ENCODE data around the gene DNM2. TPM values are rescaled to one million over a fixed set of nuclear protein-coding genes. Genes with fewer than 3 reads are reported as not detected.
"Not testable (repeated sequence)": the region's sequence is repeated elsewhere in the genome, so short reads cannot be mapped to it uniquely, and the experiment has no call there.

Gene DNM2
- total RNA-seq, 2 experiments from 2014 or later = 279 to 286 TPM

DNA sequence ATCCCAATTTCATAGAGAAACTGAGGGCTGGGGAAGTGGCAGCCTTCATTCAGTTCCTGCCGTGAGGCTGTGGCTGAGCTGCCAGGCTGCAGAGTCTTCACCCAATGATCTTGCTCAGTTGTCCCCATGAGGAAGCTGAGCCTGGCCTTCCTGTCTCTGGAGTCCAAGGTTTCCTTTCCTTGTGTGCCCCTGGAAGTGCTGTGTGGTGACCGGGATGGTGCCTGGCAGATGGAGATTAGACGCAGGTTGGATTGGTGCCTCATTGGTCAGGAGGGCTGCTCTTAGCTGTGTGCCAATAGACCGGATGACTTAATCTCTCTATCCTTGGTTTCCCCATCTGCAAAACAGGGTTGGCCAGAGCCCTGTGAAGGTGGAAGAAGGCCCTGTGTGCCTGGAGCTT, 24.6 kb downstream of the DNM2 start:
- Histone ChIP-seq H3K4me1 (ENCODE audit: insufficient read depth, low read length) (peaks cover 53% of the 10 kb centered on the region), H3K27me3 (ENCODE audit: control insufficient read depth in 1 of 2, insufficient read depth in 2 of 2, low read length in 2 of 2) (no peaks in the 10 kb centered on the region), H3K36me3 (ENCODE audit: insufficient read depth, low read length) (peaks cover 3% of the 10 kb centered on the region), H3K4me3 (ENCODE audit: low read length) (no peak overlapping the region), H3K9me3 (ENCODE audit: control insufficient read depth in 1 of 2, insufficient read depth in 1 of 2, low read length in 2 of 2) (peaks cover 0 to 4% of the 10 kb centered on the region in 2 experiments), H3K27ac (ENCODE audit: low read depth in 1 of 2, low read length in 2 of 2) (no peak overlapping the region)
- CTCF ChIA-PET = interaction anchor here (1.0 kb wide), 1 partner anchor 11 kb away, joined by 3 read pairs; no protein-coding TSS in a partner anchor
- H3K36me3 Mint-ChIP-seq (ENCODE audit: low read depth) = peaks cover 40% of the 10 kb centered on the region
- intact Hi-C loops (cut with DNase I, micrococcal nuclease) = no loop called here
- no peaks in the 10 kb centered on the region for H3K27me3 Mint-ChIP-seq
- TF ChIP-seq, protein P1, sequence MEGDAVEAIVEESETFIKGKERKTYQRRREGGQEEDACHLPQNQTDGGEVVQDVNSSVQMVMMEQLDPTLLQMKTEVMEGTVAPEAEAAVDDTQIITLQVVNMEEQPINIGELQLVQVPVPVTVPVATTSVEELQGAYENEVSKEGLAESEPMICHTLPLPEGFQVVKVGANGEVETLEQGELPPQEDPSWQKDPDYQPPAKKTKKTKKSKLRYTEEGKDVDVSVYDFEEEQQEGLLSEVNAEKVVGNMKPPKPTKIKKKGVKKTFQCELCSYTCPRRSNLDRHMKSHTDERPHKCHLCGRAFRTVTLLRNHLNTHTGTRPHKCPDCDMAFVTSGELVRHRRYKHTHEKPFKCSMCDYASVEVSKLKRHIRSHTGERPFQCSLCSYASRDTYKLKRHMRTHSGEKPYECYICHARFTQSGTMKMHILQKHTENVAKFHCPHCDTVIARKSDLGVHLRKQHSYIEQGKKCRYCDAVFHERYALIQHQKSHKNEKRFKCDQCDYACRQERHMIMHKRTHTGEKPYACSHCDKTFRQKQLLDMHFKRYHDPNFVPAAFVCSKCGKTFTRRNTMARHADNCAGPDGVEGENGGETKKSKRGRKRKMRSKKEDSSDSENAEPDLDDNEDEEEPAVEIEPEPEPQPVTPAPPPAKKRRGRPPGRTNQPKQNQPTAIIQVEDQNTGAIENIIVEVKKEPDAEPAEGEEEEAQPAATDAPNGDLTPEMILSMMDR (IDR thresholded peaks at IDR 0.05) = no peak
- DNase-seq = no peak
- ATAC-seq (ENCODE audit: poor library complexity) = no peak
- H3K9me3 Mint-ChIP-seq = peaks cover 2% of the 10 kb centered on the region
- H3K27ac Mint-ChIP-seq = peak overlapping the region; percentile 79
- H3K4me1 Mint-ChIP-seq (ENCODE audit: low read depth) = peaks cover 52% of the 10 kb centered on the region
- POLR2A ChIA-PET = no interaction called here
- no peak overlapping the region for H3K4me3 Mint-ChIP-seq

DNA sequence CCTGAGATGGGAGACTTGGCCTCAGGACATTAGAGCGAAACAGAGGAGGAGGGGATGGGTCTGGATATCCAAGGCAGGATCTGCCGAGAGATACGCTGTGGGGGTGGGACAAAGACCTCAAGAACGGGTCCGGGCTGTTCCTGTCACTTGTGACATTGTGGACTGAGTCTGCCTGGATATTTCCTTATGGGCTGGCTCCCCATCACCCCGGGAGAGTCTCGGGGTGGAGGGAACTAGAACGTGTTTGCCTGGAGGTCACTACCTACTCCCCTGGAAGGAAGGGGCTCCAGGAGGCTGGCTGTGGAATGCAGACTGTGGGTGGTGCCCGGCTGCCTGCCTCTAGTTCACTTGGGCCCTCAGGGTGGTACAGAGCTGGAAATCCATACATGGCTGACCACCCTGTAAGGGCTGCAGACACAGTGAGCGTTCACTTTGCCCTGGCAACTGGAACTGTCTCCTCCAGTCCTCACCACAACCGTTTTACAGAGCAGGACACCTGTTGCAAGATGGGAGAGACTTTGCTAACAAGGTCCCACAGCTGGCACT, 26.4 kb downstream of the DNM2 start:
- DNase-seq = no peak
- Mint-ChIP-seq H3K4me3 (no peak overlapping the region), H3K9me3 (peaks cover 2% of the 10 kb centered on the region), H3K36me3 (ENCODE audit: low read depth) (peaks cover 40% of the 10 kb centered on the region), H3K27ac (peak overlapping the region; percentile 79), H3K27me3 (no peaks in the 10 kb centered on the region), H3K4me1 (ENCODE audit: low read depth) (peaks cover 65% of the 10 kb centered on the region)
- H3K36me3 ChIP-seq (ENCODE audit: insufficient read depth, low read length) = peaks cover 3% of the 10 kb centered on the region
- peaks cover 0 to 3% of the 10 kb centered on the region in 2 experiments for H3K9me3 ChIP-seq (ENCODE audit: control insufficient read depth in 1 of 2, insufficient read depth in 1 of 2, low read length in 2 of 2)
- no peak for ATAC-seq (ENCODE audit: poor library complexity)
- CTCF ChIA-PET = no interaction called here
- H3K27ac ChIP-seq (ENCODE audit: low read depth in 1 of 2, low read length in 2 of 2) = peak overlapping the region in 1 of 2 donors; percentile 13
- no peaks in the 10 kb centered on the region for H3K27me3 ChIP-seq (ENCODE audit: control insufficient read depth in 1 of 2, insufficient read depth in 2 of 2, low read length in 2 of 2)
- no peak overlapping the region for H3K4me3 ChIP-seq (ENCODE audit: low read length)
- POLR2A ChIA-PET = interaction anchor here (1.4 kb wide), 1 partner anchor 15 kb away, joined by 5 read pairs; no protein-coding TSS in a partner anchor
- H3K4me1 ChIP-seq (ENCODE audit: insufficient read depth, low read length) = peaks cover 66% of the 10 kb centered on the region
- TF ChIP-seq, protein P1 (IDR thresholded peaks at IDR 0.05) = no peak
- intact Hi-C loops (cut with DNase I, micrococcal nuclease) = no loop called here

- Mint-ChIP-seq H3K4me1 (ENCODE audit: low read depth) (peaks cover 68% of the 10 kb centered on the region), H3K27ac (peak overlapping the region; percentile 79), H3K27me3 (no peaks in the 10 kb centered on the region), H3K36me3 (ENCODE audit: low read depth) (peaks cover 38% of the 10 kb centered on the region), H3K4me3 (no peak overlapping the region), H3K9me3 (peaks cover 2% of the 10 kb centered on the region)
- POLR2A ChIA-PET = interaction anchor here (1.4 kb wide), 1 partner anchor 15 kb away, joined by 5 read pairs; no protein-coding TSS in a partner anchor
- CTCF ChIA-PET = no interaction called here
- ATAC-seq (ENCODE audit: poor library complexity) (no peak), DNase-seq (no peak)
- no peak overlapping the region for H3K4me3 ChIP-seq (ENCODE audit: low read length)
- H3K4me1 ChIP-seq (ENCODE audit: insufficient read depth, low read length) = peaks cover 71% of the 10 kb centered on the region
- TF ChIP-seq, protein P1 (IDR thresholded peaks at IDR 0.05) = no peak
- peaks cover 3% of the 10 kb centered on the region for H3K36me3 ChIP-seq (ENCODE audit: insufficient read depth, low read length)
- H3K27ac ChIP-seq (ENCODE audit: low read depth in 1 of 2, low read length in 2 of 2) = no peak overlapping the region
- H3K9me3 ChIP-seq (ENCODE audit: control insufficient read depth in 1 of 2, insufficient read depth in 1 of 2, low read length in 2 of 2) = no peaks in the 10 kb centered on the region
- intact Hi-C loops (cut with DNase I, micrococcal nuclease) = no loop called here
- H3K27me3 ChIP-seq (ENCODE audit: control insufficient read depth in 1 of 2, insufficient read depth in 2 of 2, low read length in 2 of 2) = no peaks in the 10 kb centered on the region
Measured at GRCh38 chr19:10744801-10745293, 27.0 kb downstream of the DNM2 start.

- H3K27ac ChIP-seq (ENCODE audit: low read depth in 1 of 2, low read length in 2 of 2); H3K4me3 ChIP-seq (ENCODE audit: low read length); H3K9me3 Mint-ChIP-seq; H3K27me3 ChIP-seq (ENCODE audit: control insufficient read depth in 1 of 2, insufficient read depth in 2 of 2, low read length in 2 of 2); DNase-seq; POLR2A ChIA-PET; H3K9me3 ChIP-seq (ENCODE audit: control insufficient read depth in 1 of 2, insufficient read depth in 1 of 2, low read length in 2 of 2); H3K36me3 ChIP-seq (ENCODE audit: insufficient read depth, low read length); ATAC-seq (ENCODE audit: poor library complexity); H3K4me3 Mint-ChIP-seq; H3K27ac Mint-ChIP-seq; H3K27me3 Mint-ChIP-seq: not testable (repeated sequence)
- intact Hi-C loops (cut with DNase I, micrococcal nuclease) = loop anchor here in 1 of 2 experiments (2.0 kb wide), 1 partner anchor 16 kb away; no protein-coding TSS in a partner anchor
- peaks cover 71% of the 10 kb centered on the region for H3K4me1 Mint-ChIP-seq (ENCODE audit: low read depth)
- peaks cover 83% of the 10 kb centered on the region for H3K4me1 ChIP-seq (ENCODE audit: insufficient read depth, low read length)
- peaks cover 27% of the 10 kb centered on the region for H3K36me3 Mint-ChIP-seq (ENCODE audit: low read depth)
- CTCF ChIA-PET = interaction anchor here (1.5 kb wide), 1 partner anchor 29 kb away, joined by 4 read pairs; the partner anchor contains the start of gene DNM2
Measured at GRCh38 chr19:10746437-10746836, 28.6 kb downstream of the DNM2 start.

Measured in CD4-positive, alpha-beta T cell (primary cell).